ENCODE measurements around the gene NAT8L.

NAT8L gene

DNA sequence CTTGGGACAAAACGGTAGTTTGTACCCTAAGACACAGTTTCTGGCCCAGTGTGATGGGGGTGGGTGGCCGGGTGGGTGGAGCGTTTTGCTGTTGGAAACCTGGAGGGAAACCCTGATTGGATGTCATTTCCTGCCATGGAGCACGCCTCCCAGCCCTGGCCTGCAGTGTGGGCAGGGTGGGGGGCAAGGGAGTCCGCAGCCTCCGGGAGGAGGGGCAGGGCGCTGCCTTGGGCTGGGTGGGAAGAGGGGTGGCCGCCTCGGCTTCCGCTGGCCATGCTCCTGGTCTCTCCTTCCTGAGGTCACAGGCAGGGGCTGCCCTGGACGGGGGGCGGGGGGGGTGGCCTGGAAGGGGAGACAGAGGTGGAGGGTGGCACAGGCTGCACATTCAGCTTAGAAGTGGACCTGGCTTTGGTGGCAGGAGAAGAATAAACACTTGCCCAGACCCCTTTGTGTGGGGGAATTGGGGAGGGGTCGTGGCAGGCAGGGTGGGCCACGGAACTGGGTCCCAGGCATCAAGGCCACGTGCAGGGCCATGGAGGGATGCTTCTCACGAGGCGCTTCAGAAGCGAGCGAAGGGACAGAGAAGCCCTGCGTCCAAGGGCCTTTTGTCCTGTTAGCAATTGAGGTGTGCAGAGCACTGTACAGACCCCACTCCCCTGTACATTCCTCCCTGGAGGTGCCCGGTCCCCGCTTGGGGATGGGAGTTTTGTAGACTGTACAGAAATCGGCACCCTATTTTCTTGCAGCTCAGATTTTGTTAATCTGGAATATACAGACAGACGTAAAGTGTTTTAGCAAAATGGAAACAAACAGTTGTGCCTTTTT lies 6.2 kb downstream of the NAT8L start:
- no peak for DNase-seq

DNA sequence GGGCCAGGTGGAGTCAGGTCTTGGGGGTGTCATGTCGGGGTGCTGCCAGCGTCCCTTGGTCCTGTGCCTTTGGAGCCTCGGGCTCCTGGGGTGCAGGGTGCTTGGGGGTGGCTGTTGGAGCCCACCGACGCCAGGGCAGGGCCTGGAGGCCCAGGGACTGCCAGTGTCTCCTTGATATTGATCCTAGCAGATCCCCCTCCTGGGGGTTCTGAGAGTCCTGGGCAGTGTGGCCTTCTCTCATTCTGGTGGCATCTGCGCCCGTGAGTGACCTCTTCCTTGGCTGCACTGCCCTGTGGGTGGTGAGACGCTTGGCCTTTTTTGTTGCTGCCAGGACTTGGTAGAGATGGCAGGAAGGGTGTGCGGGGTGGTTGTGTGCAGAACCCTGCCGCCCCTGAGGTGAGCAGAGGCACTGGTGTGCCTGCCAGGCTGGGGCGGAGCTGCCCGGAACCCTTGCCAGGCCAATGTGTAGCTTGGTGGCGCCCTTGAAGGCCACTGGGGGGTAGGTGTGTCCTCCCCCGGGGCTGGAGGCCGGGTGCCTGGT lies 7.0 kb downstream of the NAT8L start:
- no peak for DNase-seq

DNA sequence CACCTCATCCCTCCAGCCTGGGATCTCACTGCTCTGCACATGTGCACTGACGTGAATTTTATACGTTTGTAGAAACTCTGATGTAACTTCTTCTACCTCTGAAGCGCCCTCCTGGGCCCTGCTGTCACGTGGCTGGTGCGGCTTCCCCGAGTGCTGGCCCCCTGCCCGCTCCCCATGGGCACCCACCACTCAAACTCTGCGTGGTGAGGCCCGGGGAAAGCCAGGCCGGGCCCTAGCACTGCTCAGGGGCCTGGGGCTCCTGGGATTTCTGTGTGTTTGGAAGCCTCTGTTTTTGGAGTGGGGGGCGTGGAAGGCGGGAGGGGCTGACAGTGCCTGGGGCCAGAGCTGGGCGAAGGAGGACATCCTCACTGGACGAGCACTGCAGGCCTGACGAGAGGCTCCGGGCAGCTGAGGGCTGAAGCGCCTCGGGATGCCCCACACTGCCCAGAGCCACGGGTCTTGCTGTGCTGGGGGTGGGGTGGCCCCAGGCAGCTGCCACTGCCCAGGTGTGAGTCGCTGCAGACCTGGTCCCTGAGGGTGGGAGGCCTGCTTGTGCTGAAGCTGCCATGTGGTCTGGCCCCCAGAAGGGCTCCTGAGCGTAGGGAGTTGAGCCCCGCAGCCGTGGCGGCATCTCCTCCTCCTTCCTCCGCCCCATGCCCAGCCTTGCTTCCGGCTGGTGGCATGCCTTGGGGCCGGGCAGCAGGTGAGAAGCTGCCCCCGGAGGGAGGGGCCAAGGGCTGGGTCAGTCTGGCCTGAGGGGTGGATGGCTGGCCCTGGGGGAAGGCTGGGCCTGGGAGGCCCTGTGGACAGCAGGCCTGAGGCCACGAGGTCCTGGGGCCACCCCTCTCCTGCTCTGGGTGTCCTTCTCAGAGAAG lies 7.7 kb downstream of the NAT8L start:
- DNase-seq: no peak

DNA sequence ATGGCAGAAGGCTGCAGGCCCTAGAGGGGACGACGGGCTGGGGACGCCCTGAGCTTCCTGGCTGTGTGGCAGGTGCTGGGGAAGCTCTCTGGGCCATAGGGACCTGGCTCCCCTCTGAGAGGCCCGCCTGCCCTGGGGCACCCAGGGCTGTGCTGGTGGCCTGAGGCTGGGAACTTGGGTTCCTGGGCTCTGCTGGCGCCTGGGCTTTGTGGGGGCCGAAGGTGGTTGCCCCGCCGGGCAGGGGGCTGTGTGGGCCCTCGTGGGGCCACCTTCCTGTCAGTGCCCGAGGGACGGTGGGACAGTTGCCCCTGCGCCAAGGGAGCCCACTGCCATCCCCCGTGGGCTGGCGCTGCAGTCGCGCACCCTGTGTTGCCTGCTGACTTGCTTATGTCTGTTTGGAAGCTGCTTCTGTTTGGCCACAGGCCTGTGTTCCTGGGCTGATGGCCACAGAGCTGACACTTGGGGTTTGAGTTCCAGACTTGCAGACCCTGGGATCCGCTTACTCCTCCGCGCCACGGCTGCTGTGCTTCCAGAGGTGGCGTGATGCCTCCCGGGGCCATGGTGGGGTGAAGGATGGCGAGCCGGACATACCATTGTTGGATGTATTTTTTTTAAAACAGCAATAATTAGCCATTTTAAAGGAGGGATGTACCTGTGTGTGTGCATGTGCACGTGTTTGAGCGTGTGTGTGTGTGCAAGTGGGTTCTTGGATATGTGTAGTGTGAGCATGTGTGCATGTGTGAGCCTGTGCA lies 8.5 kb downstream of the NAT8L start:
- no peak for DNase-seq

DNA sequence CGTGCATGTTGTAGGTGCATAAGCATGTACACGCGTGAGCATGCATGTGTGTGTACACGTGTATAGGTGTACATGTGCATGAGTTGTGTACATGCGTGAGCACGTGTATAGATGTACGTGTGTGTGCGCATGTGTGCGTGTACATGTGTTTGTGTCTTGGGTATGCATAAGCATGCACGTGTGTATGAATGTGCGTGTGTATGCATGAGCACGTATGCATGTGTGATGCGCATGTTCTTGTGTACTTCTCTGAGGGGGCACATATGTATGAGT lies 9.0 kb downstream of the NAT8L start:
- DNase-seq: no peak

DNA sequence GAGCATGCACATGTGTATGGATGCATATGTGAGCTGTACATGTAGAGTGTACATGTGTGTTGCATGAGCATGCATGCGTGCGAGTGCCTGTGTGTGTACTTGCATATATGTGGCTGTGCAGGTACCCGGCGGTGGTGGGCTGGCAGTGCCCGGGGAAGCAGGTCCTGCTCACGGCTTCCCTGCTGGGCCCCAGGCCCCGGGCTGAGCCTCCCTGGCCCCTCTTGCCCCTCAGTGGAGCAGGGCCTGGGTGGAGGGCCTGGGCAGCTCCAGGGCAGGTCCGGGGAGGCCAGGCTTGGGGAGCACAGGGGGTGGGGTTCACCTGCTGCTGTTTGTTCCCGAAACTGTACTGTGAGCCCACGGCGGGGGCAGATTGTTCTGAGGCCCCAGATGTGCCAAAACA lies 9.4 kb downstream of the NAT8L start:
- DNase-seq: no peak

DNA sequence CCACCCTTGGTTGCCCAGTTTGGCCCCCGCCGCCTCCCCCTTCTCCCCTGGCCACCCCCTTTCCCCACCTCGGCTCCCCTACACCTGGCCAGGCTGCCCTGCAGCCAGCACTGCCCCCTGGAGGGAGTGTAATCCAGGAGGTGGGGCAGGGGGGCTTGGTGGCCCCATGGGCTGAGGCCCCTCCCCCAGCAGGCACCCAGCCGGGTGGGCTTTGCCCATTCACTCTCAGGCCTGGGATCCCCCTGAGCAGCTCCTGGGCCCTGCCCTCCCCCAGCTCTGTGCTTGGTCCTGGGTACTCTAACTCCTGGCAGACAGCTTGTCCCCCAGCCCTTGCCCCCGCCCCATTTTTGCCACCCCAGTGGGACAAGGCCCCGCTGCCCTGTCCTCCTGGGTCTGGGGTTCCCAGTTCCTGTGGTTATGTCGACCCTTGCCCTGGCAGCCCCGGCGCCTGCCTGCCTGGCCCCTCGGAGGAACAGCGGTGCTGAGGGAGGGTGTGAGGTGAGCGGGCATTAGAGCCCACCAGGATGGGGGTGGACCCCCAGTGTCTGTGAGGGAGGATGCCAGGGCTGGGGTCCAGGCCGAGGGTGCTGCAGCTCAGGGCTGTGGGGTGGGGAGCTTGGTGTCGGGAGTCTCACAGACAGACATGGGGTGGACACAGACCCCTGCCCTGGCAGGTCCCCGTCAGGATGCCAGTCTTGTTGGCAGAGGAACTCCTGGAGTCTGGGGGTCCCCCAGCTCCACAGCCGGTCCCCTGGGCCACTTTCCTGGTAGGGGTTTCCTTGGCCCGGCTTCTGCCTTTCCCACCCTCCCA lies 10.2 kb downstream of the NAT8L start:
- no peak for DNase-seq

DNA sequence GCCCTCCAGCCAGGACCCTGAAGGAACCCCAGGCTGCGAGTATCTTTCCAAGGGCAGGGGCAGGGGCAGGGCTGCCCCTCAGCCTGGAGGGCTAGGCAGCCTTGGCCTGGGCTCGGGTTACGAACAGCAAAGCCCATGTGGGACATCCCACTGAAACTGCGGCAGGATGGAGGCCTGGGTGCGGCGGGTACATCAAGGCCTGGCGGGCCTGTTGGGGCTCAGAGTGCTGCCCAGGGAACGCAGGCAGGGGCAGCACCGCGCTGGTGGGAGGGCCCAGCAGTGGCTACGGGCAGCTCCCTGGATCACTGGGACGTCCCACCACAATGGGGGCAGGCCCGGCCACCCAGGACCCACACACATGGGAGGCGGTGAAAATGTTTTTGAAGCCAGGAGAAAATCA lies 10.9 kb downstream of the NAT8L start:
- no peak for DNase-seq

DNA sequence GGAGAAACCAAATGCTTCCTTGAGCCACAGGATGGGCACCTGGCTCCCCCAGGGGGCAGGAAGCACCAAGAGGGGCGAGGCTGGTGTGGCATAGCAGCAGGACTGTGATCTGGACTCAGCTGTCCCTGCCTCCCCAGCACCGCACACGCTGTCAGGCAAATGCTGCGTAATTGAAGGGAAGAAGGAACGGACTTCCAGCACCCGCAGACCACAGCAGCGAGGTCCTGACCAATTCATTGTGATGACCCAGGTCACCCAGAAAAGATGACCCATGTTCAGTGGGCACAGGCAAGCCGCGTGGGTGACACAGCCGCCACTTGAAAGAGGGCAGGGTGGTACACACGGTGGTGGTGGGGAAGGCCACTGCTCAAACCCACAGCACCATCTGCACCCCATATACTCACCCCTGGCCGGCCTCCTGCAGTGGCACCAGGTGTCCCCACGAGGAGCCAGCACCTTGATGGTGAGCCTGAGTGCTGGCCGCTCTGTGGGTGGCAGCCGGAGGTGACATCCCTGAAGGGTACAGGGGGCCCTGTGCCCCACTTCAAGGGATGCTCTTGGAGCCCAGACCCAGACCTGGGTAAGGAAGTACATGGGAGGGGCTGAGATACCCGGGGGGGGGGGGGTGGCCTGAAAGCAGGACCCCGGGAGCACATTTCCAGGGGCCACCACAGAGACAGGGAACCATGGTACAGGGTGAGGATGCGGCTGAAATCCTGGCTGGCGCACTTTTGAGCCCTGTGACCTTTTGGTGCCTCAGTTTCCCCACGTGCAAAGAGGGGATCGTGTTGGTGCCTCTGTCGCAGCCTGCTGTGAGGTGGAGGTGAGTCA lies 11.5 kb downstream of the NAT8L start:
- DNase-seq: no peak

DNA sequence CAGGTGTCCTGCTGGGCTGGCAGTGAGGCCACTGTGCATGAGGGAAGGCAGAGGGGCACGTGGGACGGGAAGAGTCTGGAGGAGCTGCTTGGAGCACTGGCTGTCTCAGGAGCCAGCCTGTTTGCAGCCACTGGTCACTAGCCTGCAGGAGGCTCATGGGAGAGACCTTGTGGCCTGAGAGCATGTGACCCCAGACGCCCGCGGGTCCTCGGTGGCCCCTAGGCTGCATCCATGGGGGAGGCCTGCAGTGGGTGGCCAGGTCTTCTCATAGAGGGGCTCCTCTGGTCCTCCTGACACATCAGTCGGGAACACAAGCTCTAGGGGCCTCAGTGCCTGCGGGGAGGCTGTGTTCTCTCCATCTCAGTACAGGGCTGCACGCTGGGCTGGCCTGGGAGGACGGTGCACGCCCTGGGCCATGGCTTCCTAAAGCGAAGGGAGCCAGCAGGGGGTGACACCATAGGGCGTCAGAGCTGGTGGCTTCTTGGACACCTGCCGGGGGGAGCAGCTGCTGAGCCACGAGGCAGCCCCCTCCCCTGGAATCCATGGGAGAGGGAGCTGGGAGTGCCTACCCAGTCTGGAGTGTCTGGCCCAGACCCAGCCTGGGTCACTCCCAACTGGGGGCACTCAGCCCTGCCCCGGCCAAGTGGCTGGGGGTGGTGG lies 12.3 kb downstream of the NAT8L start:
- DNase-seq: no peak

DNA sequence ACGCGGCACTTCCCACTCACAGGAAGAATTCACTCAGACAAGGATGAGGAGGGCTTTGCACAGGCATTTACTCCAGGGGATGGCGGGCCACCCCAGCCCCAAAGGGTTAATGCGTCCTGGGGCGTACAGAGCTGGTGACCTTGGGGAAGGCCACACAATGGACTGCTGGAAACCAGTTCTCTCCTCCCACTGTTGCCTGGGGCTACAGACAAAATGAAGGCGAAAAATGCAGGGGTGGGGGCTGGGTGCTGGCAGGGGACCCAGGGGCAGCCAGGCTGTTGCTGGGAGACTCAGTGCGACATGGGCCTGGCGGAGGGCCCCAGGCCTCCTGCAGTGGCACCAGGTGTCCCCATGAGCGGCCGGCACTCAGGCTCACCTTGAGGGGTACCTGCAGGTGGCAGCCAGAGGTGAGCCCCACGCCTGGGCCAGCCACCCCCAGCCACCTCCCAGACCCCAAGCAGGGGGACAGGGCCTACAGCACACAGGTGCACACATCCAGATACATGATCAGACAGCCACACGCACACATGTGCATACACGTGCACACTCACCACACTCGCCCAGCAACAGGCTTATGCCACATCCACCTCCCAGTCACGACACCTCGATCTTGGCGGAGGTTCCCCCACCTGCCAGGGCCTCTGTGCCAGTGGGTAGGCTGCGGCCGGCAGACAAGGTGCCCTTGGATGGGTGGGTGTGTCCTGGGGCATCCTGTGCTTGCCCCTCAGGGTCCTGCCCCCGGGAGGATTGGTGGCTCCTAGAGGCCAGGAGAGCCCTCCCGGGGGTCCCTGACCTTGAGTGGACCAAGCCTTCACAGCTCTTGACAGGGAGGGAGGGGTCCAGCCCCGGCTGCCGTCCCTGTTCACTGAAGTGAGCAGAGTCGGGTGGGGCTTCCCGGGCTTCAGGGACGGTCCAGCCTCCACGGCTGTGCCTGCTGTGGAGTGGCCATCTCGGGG lies 13.1 kb downstream of the NAT8L start:
- DNase-seq: no peak

DNA sequence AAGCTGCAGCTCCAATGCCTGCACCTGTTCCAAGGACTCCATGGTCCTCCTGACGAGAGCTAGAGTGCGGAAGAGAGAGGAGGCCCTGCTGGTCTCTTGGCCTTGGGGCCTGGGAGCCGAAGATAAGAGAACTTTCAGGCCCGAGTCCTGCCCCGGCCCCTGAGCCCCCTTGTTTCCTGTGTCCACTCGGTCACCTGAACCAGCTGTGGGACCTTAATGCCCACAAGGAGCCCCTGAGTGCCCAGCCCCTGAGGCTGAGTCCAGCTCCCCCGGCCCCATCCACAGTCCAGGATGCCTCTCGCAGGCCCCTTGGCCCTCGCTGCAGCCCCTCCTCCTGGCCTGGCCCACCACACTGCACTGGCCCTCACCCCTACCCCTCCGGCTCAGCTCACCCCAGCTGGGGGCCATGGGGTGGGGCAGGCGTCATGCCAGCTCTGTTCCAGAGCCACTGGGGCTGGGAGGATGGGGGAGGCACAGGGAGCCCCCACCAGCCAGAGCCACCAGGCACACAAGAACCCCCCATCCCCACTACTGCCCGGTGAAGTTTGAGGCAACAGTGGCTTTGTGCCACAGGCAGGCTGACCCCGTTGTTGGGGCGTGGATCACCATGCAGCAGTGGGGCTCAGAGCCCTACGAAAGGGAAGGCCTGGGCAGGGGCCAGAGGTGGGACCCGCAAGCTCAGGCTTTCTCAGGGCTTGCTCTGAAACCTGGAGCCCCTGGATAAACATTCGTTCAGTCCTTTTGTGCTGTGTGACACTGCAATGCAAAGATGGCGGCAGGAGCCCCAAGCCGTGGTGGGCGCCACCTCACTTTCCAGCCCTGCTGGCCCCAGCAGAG lies 14.1 kb downstream of the NAT8L start:
- no peak for DNase-seq

DNA sequence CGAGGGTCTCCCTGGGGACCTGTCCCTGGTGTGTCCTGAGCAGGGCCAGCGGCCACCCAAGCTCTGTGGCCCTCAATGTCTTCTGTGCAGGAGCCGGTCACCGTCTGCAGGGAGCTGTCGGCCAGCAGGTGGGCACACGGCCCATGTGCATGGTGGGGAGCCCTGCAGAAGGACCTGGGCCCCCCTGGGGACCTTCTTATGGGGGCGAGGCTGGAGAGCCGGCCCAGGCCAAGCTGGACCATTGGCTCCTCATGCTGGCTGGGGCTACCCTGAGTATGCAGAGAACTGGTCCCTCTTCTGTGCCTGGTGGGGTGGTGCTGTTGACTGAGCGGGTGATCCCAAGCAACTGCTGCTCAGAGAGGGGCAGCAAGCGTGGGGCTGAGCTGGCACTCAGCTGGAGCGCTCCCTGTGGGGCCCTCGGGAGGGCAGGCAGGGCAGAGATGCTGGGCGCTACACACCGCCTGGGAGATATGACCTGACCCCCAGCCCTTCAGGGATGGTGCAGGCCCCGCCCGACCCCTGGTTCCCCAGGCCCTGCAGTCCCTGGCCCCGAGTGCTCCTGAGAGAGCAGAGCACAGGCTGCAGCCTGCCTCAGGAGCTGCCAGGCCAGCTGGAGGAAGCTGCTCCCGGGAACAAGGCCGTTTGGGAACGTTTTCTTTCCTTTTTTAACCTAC lies 14.8 kb downstream of the NAT8L start:
- no peak for DNase-seq

DNA sequence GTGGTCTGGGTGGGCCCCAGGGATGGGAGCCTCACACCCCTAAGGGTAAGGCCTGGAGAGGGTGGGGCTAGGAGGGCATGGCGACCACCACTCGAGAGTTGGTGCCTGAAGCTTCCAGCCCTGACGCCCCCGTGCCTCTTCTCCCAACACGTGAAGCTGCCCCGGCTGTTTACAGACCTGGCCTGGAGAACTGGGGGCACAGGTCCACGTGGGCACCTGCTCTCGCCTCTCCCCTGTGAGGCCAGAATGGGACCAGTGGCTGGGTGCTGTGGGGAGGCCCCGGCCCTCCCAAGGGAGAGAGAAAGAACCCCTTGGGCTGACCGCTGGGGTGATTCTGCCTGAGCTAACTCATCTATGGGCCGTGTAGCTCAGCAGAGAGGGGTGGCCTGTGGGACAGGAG lies 15.5 kb downstream of the NAT8L start:
- DNase-seq: no peak

DNA sequence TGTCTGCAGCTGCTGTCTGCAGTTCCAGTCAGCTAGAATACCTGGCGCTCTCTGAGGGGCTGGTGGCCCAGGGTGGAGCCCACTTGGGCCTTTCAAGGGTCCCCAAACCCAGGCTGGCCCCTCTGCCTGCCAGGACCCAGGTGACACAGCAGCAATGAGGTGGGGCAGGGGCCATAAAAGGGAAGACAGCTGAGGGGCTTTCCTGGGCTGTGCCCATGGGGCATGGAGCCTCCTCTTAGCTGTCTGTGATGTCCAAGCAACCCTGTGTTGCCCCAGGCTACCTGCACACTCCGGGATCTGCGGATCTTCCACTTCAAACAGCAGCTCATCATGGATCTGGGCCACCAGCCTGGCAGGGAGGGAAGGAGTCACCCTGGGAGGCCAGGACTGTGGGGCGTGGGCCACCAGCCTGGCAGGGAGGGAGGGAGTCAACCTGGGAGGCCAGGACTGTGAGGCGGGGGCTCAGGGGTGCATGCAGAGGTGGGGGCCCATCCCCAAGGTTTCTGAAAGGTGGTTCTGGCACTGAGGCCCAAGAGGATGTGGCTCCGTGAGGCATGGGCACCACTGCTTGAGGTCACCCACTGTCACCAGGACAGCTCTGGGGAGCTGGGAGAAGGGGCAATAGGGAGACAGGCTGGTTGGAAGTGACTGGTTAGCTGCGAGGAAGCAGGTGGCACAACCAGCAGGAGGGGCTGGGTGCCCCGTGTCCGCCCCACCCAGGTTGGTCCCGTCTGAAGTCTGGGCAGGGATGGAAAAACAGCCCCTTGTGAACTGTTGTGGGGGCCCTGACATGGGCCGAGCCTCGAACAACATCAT lies 16.3 kb downstream of the NAT8L start:
- no peak for DNase-seq

DNA sequence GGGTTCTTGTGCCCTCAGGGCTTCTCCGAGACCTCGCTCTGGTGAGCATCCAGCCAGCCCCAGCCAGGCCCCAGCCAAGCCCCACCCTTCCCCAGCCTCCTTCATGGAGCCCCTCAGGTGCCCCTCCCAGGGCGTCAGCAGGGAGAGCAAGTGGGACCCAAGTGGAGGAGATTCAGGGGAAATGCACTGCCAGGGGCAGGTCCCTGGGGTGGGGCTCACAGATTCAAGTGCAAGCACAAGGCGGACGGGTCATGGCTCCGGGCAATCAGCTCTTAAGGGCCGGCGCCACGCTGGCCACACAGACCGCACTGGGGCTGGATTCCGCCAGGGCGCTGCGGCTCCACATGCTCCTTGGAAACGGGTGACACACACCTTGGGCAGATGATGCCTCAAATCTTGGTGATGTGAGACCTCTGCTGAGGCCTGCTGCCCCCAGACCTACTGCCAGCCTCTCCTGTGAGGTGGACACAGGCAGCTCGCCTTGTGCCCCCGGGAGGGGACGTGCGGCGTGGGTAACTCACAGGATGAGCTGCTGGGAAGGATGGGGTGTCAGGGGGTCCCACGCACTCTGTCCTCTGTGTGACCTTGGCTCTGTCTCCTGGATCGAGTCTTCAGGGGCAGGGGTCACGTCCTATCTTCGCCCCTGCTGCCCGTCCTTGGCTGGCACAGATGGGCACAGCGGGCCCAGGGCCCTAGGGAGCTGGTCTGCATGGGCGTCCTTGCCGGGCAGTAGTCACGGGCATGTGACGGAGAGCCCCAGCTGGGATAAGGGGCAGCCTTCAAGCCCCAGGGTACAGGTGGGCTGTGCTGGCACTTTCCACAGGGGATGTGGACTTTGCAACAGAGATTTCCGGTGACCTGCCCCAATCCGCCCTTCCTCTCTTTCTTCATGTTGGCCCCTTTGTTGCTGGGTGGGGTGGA lies 17.1 kb downstream of the NAT8L start:
- DNase-seq: no peak
